ENCODE data around the gene OR8G1.
"Not testable (repeated sequence)": the region's sequence is repeated elsewhere in the genome, so short reads cannot be mapped to it uniquely, and the experiment has no call there.

- not testable (repeated sequence) for TF ChIP-seq CTCF, POLR2AphosphoS5, EP300 (IDR thresholded peaks at IDR 0.05)
Observed at GRCh38 chr11:124224618-124225423, 16.1 kb upstream of the OR8G1 start.

All from stomach (tissue), 4 donors.